ENCODE measurements around the gene AOC2.
"Not testable (repeated sequence)": the region's sequence is repeated elsewhere in the genome, so short reads cannot be mapped to it uniquely, and the experiment has no call there.

Gene AOC2

GRCh38 chr17:42865638-42866094, 21.3 kb downstream of the AOC2 start:
- ATAC-seq (ENCODE audit: low read depth) (no peak), DNase-seq (ENCODE audit: low spot score) (no peak)
- H3K27me3 ChIP-seq (ENCODE audit: insufficient read depth, poor library complexity, severe bottlenecking): no peaks in the 10 kb centered on the region
- no peak overlapping the region for H3K27ac ChIP-seq (ENCODE audit: poor library complexity, severe bottlenecking)
- TF ChIP-seq CTCF (IDR thresholded peaks at IDR 0.05; ENCODE audit: poor library complexity, severe bottlenecking): no peak
- H3K4me3 ChIP-seq (ENCODE audit: severe bottlenecking): no peak overlapping the region
- peaks cover 4% of the 10 kb centered on the region for H3K9me3 ChIP-seq (ENCODE audit: severe bottlenecking)
- no peaks in the 10 kb centered on the region for H3K36me3 ChIP-seq (ENCODE audit: low read depth)
- no peaks in the 10 kb centered on the region for H3K4me1 ChIP-seq (ENCODE audit: insufficient read depth, poor library complexity, severe bottlenecking)

- no peak for ATAC-seq (ENCODE audit: low read depth)
- H3K27me3 ChIP-seq (ENCODE audit: insufficient read depth, poor library complexity, severe bottlenecking): no peaks in the 10 kb centered on the region
- no peak for TF ChIP-seq CTCF (IDR thresholded peaks at IDR 0.05; ENCODE audit: poor library complexity, severe bottlenecking)
- no peaks in the 10 kb centered on the region for H3K36me3 ChIP-seq (ENCODE audit: low read depth)
- peaks cover 5% of the 10 kb centered on the region for H3K9me3 ChIP-seq (ENCODE audit: severe bottlenecking)
- H3K4me3 ChIP-seq (ENCODE audit: severe bottlenecking): no peak overlapping the region
- no peak for DNase-seq (ENCODE audit: low spot score)
- H3K27ac ChIP-seq (ENCODE audit: poor library complexity, severe bottlenecking): no peak overlapping the region
- no peaks in the 10 kb centered on the region for H3K4me1 ChIP-seq (ENCODE audit: insufficient read depth, poor library complexity, severe bottlenecking)
Measured at GRCh38 chr17:42866216-42866615, 21.8 kb downstream of the AOC2 start.

- Histone ChIP-seq H3K4me3 (ENCODE audit: severe bottlenecking) (no peak overlapping the region), H3K27me3 (ENCODE audit: insufficient read depth, poor library complexity, severe bottlenecking) (no peaks in the 10 kb centered on the region), H3K9me3 (ENCODE audit: severe bottlenecking) (peaks cover 5% of the 10 kb centered on the region), H3K36me3 (ENCODE audit: low read depth) (no peaks in the 10 kb centered on the region), H3K27ac (ENCODE audit: poor library complexity, severe bottlenecking) (no peak overlapping the region), H3K4me1 (ENCODE audit: insufficient read depth, poor library complexity, severe bottlenecking) (no peaks in the 10 kb centered on the region)
- no peak for TF ChIP-seq CTCF (IDR thresholded peaks at IDR 0.05; ENCODE audit: poor library complexity, severe bottlenecking)
- no peak for ATAC-seq (ENCODE audit: low read depth)
- DNase-seq (ENCODE audit: low spot score): no peak
Measured at GRCh38 chr17:42866631-42867575, 22.5 kb downstream of the AOC2 start.

GRCh38 chr17:42867694-42868261, 23.4 kb downstream of the AOC2 start:
- not testable (repeated sequence) for H3K27ac ChIP-seq (ENCODE audit: poor library complexity, severe bottlenecking); DNase-seq (ENCODE audit: low spot score); ATAC-seq (ENCODE audit: low read depth); H3K9me3 ChIP-seq (ENCODE audit: severe bottlenecking); H3K27me3 ChIP-seq (ENCODE audit: insufficient read depth, poor library complexity, severe bottlenecking); H3K36me3 ChIP-seq (ENCODE audit: low read depth); H3K4me1 ChIP-seq (ENCODE audit: insufficient read depth, poor library complexity, severe bottlenecking); H3K4me3 ChIP-seq (ENCODE audit: severe bottlenecking)

- peaks cover 5% of the 10 kb centered on the region for H3K9me3 ChIP-seq (ENCODE audit: severe bottlenecking)
- no peaks in the 10 kb centered on the region for H3K4me1 ChIP-seq (ENCODE audit: insufficient read depth, poor library complexity, severe bottlenecking)
- H3K27me3 ChIP-seq (ENCODE audit: insufficient read depth, poor library complexity, severe bottlenecking): no peaks in the 10 kb centered on the region
- TF ChIP-seq CTCF (IDR thresholded peaks at IDR 0.05; ENCODE audit: poor library complexity, severe bottlenecking): no peak
- no peaks in the 10 kb centered on the region for H3K36me3 ChIP-seq (ENCODE audit: low read depth)
- H3K4me3 ChIP-seq (ENCODE audit: severe bottlenecking): no peak overlapping the region
- no peak for ATAC-seq (ENCODE audit: low read depth)
- DNase-seq (ENCODE audit: low spot score): no peak
- no peak overlapping the region for H3K27ac ChIP-seq (ENCODE audit: poor library complexity, severe bottlenecking)
Measured at GRCh38 chr17:42868338-42868737, 24.0 kb downstream of the AOC2 start.
